D721Med (cell line): ENCODE measurements around the gene PITPNB.

ENCODE experiments used
- DNase-seq: peaks from one replicate; pipeline ENCODE4 v3.0.0; 2011; ENCODE audit warnings: low spot score; ENCODE audit not compliant: insufficient read length
- FAIRE-seq: peaks from 2 replicates; lab custom pipeline; 2011; peaks lifted over from hg19 to GRCh38; lab: Jason Lieb, UNC
- TF ChIP-seq, protein P1 (sequence below): IDR thresholded peaks from 2 replicates; pipeline ENCODE4 v1.5.1; 2012; ENCODE audit warnings: mild to moderate bottlenecking, control low read depth; ENCODE audit not compliant: insufficient read depth; ENCODE audit errors: missing control alignments

PITPNB gene

DNA sequence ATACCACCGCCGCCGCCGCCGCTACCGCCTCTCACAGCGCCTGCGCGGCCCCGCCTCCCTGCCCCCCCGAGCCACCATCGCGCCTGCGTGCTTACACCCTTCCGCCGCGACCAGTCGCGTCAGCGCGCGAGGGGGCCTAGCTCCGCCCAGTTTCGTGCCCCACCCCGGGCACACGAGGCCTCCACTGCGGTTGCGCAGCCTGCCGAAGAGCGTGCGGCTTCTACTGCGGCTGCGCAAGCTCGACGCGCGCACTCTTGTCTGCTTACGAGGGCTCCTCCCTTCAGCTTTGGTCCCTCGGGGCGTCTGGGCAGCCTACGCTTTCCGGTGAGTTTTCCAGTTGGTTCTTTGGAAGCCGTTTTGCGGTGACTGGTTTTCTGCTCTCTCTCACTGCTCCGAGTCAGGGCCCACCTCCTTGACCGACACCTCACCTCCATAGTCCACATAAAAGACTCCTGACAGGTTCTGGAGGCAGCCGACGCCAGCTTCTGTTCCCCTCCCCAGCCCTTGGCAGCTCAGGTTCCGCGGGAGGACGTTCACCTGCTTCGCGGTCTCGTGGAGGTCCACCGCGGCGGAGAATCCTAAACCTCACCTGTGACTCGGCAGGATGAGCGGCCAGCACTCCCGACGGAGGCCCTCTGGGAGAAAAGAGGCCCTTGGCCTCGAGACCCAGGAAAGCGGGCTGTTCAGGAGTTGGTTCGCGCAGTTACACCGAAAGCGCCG lies at the start of gene PITPNB:
Gene PITPNB (minus strand): TSS at position 35 of the 720 bp plus-strand sequence. CDS start 65 bp downstream, outside the sequence.
- FAIRE-seq = no peak
- DNase-seq = peak; percentile 69
- TF ChIP-seq, protein P1, sequence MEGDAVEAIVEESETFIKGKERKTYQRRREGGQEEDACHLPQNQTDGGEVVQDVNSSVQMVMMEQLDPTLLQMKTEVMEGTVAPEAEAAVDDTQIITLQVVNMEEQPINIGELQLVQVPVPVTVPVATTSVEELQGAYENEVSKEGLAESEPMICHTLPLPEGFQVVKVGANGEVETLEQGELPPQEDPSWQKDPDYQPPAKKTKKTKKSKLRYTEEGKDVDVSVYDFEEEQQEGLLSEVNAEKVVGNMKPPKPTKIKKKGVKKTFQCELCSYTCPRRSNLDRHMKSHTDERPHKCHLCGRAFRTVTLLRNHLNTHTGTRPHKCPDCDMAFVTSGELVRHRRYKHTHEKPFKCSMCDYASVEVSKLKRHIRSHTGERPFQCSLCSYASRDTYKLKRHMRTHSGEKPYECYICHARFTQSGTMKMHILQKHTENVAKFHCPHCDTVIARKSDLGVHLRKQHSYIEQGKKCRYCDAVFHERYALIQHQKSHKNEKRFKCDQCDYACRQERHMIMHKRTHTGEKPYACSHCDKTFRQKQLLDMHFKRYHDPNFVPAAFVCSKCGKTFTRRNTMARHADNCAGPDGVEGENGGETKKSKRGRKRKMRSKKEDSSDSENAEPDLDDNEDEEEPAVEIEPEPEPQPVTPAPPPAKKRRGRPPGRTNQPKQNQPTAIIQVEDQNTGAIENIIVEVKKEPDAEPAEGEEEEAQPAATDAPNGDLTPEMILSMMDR = no peak

DNA sequence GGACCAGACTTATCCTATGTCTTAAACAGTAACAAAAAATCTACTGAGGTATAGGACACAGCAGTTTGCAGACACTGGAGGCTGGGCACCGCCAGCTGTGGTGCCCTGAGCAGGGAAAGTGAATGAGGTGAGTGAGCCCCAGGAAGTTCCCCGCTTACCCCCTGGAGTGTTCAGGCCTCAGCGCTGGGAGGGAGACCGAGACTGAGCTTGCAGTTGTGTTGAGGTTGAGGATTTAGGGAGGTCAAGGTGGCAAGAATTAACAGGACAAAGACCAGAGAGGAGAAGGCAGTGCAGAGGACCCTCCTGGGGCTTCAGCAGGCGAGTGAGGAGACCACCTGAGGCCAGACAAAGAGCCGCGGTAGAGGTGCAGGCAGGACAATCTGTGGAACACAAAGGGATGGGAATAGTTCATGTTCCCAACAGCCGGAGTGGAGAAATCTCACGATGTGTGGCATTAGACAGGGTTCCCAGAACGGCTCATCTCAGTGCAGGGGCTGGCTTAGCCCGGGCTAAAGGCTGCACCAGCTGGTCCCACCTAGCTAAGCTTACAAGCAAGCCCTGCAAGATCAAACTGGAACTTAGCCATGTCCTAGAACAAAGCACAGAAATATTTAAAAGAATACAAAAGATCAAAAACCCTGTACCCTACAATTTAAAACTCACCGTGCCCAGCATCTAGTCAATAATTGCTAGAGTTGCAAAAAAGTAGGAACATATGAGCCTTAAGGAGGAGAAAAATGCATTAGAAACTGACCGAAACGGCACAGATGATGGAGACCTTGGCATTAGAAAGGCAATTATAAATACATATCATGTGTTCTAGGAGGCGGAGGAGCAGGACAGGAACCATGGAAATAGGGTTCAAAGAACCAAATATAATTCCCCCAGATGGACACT lies 47.4 kb upstream of the PITPNB start:
- TF ChIP-seq, protein P1 = no peak
- FAIRE-seq = no peak

DNA sequence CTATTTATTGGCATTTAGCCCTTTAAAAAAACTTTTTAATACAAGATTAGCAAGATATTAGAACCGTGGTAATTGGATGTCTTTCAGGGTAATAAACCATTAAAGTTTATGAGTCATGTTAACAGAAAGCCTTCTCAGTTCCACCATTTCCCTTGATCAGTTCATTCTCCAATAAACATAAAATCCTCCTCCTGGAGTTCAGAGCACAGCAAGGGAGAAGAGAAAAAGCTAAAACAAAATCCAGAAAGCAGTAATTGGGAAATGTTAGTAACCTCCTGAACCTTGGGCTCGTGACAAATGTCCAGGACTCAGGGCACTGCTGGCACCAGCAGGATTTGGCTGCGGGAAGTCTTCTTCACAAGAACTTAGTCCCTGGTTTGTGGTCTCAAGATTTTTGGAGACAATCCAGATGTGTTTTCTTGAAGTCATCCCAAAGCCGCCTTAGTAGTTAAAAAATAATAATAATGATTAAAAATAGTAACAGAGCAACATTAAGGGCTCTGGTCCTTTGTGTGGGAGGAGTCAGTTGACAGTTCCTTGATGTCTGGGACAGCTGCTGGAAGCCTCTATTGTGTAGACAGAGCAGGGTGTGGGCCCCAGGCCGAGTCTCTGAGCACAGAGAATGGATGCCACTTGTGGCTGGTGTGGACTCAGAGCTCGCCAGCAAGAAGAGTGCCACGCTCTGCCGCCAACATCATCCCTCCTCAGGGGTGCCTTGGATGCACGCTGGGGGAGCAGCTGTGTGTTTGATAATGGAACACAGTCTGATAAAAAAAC lies 43.4 kb upstream of the PITPNB start:
- TF ChIP-seq, protein P1 = no peak
- FAIRE-seq (no peak), DNase-seq (no peak)

More for the DNA sequence above, 47.4 kb upstream of the PITPNB start:
- DNase-seq = no peak

DNA sequence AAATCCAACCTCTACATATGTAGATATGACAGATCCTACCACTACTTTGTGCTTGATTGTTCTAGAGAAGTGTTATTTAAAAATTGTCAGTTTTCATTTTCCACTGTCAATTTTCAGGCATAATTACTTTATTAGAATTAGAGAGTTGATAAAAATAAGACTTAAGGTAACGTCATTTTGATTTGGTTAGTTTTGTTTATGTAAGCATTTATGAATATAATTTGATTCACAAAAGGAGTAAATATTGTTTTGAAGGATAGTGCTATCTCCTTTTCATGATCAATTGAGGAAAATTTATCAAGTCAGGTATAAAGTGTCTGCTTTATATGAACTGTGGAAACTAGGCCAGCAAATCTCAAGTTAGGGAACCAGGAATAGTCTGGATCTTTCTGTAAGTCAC lies 42.6 kb upstream of the PITPNB start:
- no peak for FAIRE-seq

DNA sequence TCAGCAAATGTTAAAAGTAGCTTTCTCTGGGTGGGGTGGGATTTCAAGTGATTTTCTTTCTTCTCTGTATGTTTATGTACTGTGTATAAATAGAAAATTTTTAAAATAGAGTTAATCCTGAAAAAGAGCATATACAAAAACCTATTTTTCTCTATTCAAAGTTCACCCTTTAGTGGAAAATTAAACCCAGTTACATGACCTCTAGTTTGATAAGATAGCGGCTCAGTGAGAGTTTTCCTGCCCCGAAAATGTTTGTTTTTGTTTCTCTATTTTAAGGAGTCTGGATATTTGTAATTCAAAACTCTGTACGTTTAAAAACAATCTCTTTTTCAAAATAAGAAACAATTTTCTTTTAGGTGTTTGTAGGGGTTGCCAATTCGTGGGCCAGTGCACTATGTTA lies 42.1 kb upstream of the PITPNB start:
- DNase-seq = no peak
- TF ChIP-seq, protein P1 = no peak
- no peak for FAIRE-seq

More for the DNA sequence above, 42.6 kb upstream of the PITPNB start:
- TF ChIP-seq, protein P1 = no peak
- no peak for DNase-seq

DNA sequence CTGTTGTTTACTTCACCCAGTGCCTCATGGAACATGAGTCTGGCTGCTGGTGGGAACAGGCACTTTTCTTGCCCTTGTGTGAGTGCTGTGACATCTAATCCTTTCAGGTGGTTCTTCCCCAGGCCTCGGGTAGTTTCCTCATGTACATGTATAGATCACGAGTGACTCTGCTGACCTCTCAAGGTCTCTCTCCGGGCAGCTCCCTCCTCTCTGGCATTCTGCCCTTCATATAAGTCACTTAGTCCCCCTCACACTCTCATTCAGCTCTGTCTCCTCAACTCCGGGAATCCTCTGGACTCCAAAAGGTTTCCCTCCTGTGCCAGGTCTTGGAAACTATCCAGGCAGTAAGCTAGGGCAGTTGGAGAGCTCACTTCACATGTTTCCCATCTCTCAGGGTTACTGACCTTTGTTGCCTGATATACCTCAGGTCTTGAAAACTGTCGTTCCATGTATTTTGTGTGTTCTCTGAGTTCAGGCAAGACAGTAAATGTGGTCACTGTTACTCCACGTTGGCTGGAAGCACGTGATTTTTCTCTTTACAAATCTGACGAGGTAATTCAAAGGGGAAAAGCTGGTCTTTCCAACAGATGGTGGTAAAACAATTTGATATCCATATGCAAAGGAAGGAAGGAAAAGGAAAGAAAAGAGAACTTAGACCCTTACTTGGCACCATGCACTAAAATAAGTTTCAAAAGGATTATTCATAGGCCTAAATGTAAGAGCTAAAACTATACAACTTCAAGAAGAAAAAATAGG lies 40.5 kb upstream of the PITPNB start:
- FAIRE-seq (no peak), DNase-seq (no peak)
- TF ChIP-seq, protein P1 = no peak
